ENCODE measurements around the gene FABP7.

Gene FABP7

GRCh38 chr6:122790028-122790422, 10.5 kb downstream of the FABP7 start:
- H3K36me3 ChIP-seq (ENCODE audit: insufficient read depth): no peaks in the 10 kb centered on the region
- peaks cover 33% of the 10 kb centered on the region for H3K4me1 ChIP-seq (ENCODE audit: low read depth, poor library complexity, severe bottlenecking)
- peak overlapping the region; percentile 91 for H3K4me2 ChIP-seq
- no peak for TF ChIP-seq CTCF (conservative IDR thresholded peaks at IDR 0.05; ENCODE audit: low read depth, low read length)
- peak overlapping the region; percentile 83 for H3K27ac ChIP-seq
- H3K27me3 ChIP-seq (ENCODE audit: insufficient read depth, low read depth): no peaks in the 10 kb centered on the region
- H3K79me2 ChIP-seq (ENCODE audit: insufficient read depth, low read depth): peaks cover 19% of the 10 kb centered on the region; the same call in 1 of the 2 replicates
- no peak overlapping the region for H3K4me3 ChIP-seq (IDR thresholded peaks at IDR 0.05; ENCODE audit: insufficient read depth, low read depth, low read length)
- H3K9ac ChIP-seq: peak overlapping the region; percentile 69
- no peaks in the 10 kb centered on the region for H4K20me1 ChIP-seq (ENCODE audit: insufficient read depth)
- peak overlapping the region; percentile 85 for H2AFZ ChIP-seq (ENCODE audit: low read depth)

DNA sequence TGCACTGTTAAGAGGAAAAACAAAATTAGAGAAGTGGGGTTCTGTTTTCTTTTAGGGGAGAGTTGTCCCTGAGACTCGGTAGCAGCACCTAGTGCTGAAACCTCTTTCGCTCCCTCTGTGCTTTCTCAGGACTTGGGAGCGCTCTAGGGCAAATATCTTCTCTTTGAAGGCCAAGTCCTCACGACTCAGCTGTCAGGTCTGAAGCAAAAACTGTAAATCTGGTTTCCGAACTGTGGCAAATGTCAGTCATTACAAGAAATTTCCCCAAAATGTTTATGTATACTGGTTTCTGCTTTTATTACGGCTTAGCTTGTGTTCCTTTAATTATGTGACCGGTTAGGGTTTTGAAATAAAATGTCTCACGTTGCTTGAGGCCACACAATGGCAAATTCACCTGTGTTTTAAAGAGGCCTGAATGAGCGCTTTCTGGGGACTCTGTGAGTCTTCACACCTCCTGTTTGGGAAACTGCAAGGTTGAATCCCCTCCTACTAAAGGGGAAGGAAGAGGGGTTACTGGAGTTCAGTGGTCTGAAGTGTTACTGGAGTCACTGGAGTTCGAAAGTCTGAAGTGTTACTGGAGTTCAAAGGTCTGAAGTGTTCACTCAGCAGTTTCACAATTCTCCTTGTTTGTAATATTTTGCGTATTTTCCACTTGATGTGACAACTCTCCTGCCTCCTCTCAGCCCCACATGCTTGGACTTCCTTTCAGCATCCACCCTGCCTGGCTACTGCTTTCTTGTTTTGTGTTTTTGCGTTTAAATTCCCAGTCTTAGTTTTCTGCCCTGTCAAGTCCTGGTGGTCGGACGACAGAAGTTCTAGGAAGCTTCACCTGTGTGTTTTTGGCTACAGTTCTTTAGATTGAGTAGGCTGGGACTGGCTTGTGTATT, 11.2 kb downstream of the FABP7 start:
- Histone ChIP-seq H3K4me1 (ENCODE audit: low read depth, poor library complexity, severe bottlenecking) (peaks cover 33% of the 10 kb centered on the region), H3K27ac (peak overlapping the region; percentile 83), H3K4me3 (IDR thresholded peaks at IDR 0.05; ENCODE audit: insufficient read depth, low read depth, low read length) (no peak overlapping the region), H3K4me2 (peak overlapping the region; percentile 91), H3K27me3 (ENCODE audit: insufficient read depth, low read depth) (no peaks in the 10 kb centered on the region), H4K20me1 (ENCODE audit: insufficient read depth) (no peaks in the 10 kb centered on the region), H3K9ac (peak overlapping the region; percentile 69), H2AFZ (ENCODE audit: low read depth) (peak overlapping the region; percentile 85), H3K36me3 (ENCODE audit: insufficient read depth) (no peaks in the 10 kb centered on the region), H3K79me2 (ENCODE audit: insufficient read depth, low read depth) (peaks cover 19% of the 10 kb centered on the region; the same call in 1 of the 2 replicates)
- no peak for TF ChIP-seq CTCF (conservative IDR thresholded peaks at IDR 0.05; ENCODE audit: low read depth, low read length)

GRCh38 chr6:122791310-122791679, 11.8 kb downstream of the FABP7 start:
- Histone ChIP-seq H3K79me2 (ENCODE audit: insufficient read depth, low read depth) (peaks cover 19% of the 10 kb centered on the region; the same call in 1 of the 2 replicates), H3K9ac (peak overlapping the region; percentile 69), H3K4me1 (ENCODE audit: low read depth, poor library complexity, severe bottlenecking) (peaks cover 33% of the 10 kb centered on the region), H3K36me3 (ENCODE audit: insufficient read depth) (no peaks in the 10 kb centered on the region), H3K27ac (peak overlapping the region; percentile 83), H3K27me3 (ENCODE audit: insufficient read depth, low read depth) (no peaks in the 10 kb centered on the region), H4K20me1 (ENCODE audit: insufficient read depth) (no peaks in the 10 kb centered on the region), H3K4me2 (peak overlapping the region; percentile 91), H2AFZ (ENCODE audit: low read depth) (peak overlapping the region; percentile 85), H3K4me3 (IDR thresholded peaks at IDR 0.05; ENCODE audit: insufficient read depth, low read depth, low read length) (no peak overlapping the region)
- TF ChIP-seq CTCF (conservative IDR thresholded peaks at IDR 0.05; ENCODE audit: low read depth, low read length): no peak

GRCh38 chr6:122792766-122793165, 13.2 kb downstream of the FABP7 start:
- no peaks in the 10 kb centered on the region for H3K27me3 ChIP-seq (ENCODE audit: insufficient read depth, low read depth)
- H3K9ac ChIP-seq: no peak overlapping the region
- TF ChIP-seq CTCF (conservative IDR thresholded peaks at IDR 0.05; ENCODE audit: low read depth, low read length): no peak
- H3K4me2 ChIP-seq: no peak overlapping the region
- no peaks in the 10 kb centered on the region for H4K20me1 ChIP-seq (ENCODE audit: insufficient read depth)
- peaks cover 28% of the 10 kb centered on the region for H3K4me1 ChIP-seq (ENCODE audit: low read depth, poor library complexity, severe bottlenecking)
- no peak overlapping the region for H3K27ac ChIP-seq
- no peak overlapping the region for H2AFZ ChIP-seq (ENCODE audit: low read depth)
- H3K4me3 ChIP-seq (IDR thresholded peaks at IDR 0.05; ENCODE audit: insufficient read depth, low read depth, low read length): no peak overlapping the region
- H3K79me2 ChIP-seq (ENCODE audit: insufficient read depth, low read depth): peaks cover 19% of the 10 kb centered on the region; the same call in 1 of the 2 replicates
- no peaks in the 10 kb centered on the region for H3K36me3 ChIP-seq (ENCODE audit: insufficient read depth)

Measured in KMS-11 (cell line).